Smooth muscle cell (in vitro differentiated cells): ENCODE results near the gene FHL3. TPM values are rescaled to one million over a fixed set of nuclear protein-coding genes. Genes with fewer than 3 reads are reported as not detected.

Experiments
- DNase-seq: peaks from one replicate; lab custom pipeline; 2025; ENCODE audit not compliant: unreplicated experiment; lab: John Stamatoyannopoulos, UW
- H2AFZ ChIP-seq: fragments of 200-600 bp; sonication (generic); 2 replicates; pipeline ENCODE4 v1.6.0; 2016; ENCODE audit warnings: antibody characterized with exemption, low read depth, mild to moderate bottlenecking
- H3F3A ChIP-seq: fragments of 200-600 bp; sonication (generic); 2 replicates; pipeline ENCODE4 v1.6.0; 2017; ENCODE audit warnings: antibody characterized with exemption, low read depth
- H3K27ac ChIP-seq: fragments of 200-600 bp; sonication (generic); 2 replicates; pipeline ENCODE4 v1.5.1; 2016; ENCODE audit warnings: low read depth, mild to moderate bottlenecking
- H3K27me3 ChIP-seq: fragments of 200-600 bp; sonication (generic); 2 replicates; pipeline ENCODE4 v1.6.1; 2016; ENCODE audit warnings: low read depth, mild to moderate bottlenecking
- H3K36me3 ChIP-seq: fragments of 200-600 bp; sonication (generic); 2 replicates; pipeline ENCODE4 v1.5.1; 2016; ENCODE audit warnings: low read depth
- H3K4me1 ChIP-seq: fragments of 200-600 bp; sonication (generic); 2 replicates; pipeline ENCODE4 v1.5.1; 2016; ENCODE audit warnings: low read depth
- H3K4me2 ChIP-seq: fragments of 200-600 bp; sonication (generic); 2 replicates; pipeline ENCODE4 v1.6.0; 2016; ENCODE audit warnings: mild to moderate bottlenecking
- H3K4me3 ChIP-seq: fragments of 200-600 bp; sonication (generic); 2 replicates; pipeline ENCODE4 v1.5.1; 2016; ENCODE audit warnings: mild to moderate bottlenecking
- H3K79me2 ChIP-seq: fragments of 200-600 bp; sonication (generic); 2 replicates; pipeline ENCODE4 v1.6.0; 2016; ENCODE audit warnings: low read depth, mild to moderate bottlenecking
- H3K9ac ChIP-seq: fragments of 200-600 bp; sonication (generic); 2 replicates; pipeline ENCODE4 v1.6.0; 2016; ENCODE audit warnings: low read depth
- H3K9me3 ChIP-seq: fragments of 200-600 bp; sonication (generic); replicated peaks from 2 replicates; pipeline ENCODE4 v1.5.1; 2016; ENCODE audit warnings: low read depth
- H4K20me1 ChIP-seq: fragments of 200-600 bp; sonication (generic); 2 replicates; pipeline ENCODE4 v1.6.0; 2016; ENCODE audit warnings: low read depth
- WGBS: methylation state at CpG from one replicate; pipeline ENCODE4 v1.1.7; 2016; ENCODE audit warnings: low lambda C conversion rate; 5-methylcytosine and 5-hydroxymethylcytosine counted together
- polyA plus RNA-seq: library from polyadenylated mRNA; unstranded; fragments of >200 nt; fragmentation: Nextera tagmentation; extraction: Ambion mirVana; gene quantifications from 2 replicates; pipeline ENCODE4 v1.2.1, GENCODE V29; 2016
- total RNA-seq: library from RNA; depleted of rRNA; stranded (reverse); fragments of >200 nt; gene quantifications from 2 replicates; pipeline ENCODE4 v1.2.3, GENCODE V29; 2014
- TF ChIP-seq, protein P1 (sequence below): fragments of 200-600 bp; sonication (generic); IDR thresholded peaks from 2 replicates; pipeline ENCODE4 v1.5.1; 2017; ENCODE audit warnings: borderline replicate concordance, mild to moderate bottlenecking, antibody characterized with exemption; ENCODE audit not compliant: insufficient read depth, poor library complexity, severe bottlenecking

Gene FHL3
- total and polyA plus RNA-seq, 2 experiments from 2014 or later, result 29.5 to 70.2 TPM

DNA sequence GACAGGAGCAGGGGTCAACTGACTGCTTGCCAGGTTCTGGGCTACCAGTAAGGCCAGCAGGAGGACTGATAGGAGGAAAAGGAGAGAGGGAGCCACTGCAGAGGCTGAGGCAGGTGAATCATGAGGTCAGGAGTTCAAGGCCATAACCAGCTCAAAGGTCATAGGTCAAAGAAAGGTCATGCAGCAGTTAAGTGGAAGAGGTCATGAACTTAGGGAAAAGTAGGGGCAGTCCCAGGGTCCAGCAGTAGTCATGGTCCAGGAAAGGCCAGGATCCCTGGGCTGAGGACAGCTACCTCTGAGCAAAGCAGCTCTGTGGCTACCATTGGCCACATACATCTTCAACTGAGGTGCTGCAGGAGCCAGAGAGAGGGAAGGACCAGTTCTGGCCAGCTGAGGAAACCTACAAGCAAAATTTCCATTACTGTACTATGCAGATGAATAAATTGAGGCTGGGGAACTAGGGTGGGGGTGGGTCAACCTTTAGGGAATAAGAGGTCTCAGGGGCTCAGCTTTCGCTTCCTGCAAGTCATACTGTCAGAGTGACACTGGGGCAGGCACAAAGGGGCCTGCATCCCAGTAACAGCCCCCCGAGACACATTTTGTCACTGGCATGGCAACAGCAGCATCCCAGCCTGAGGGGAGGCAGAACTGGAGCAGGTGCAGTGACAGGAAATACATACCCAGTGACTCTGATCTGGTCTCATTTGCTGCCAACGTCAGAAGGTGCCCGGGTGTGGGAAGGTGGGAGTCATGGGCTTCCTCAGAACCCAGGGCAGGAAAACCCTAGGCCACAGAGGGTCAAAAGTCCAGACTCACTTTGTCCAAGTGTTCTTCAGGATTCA, 53.3 kb downstream of the FHL3 start:
- no peak overlapping the region for H3K9ac ChIP-seq
- no peak overlapping the region for H3K4me2 ChIP-seq
- no peaks in the 10 kb centered on the region for H3K4me1 ChIP-seq
- H4K20me1 ChIP-seq, result no peaks in the 10 kb centered on the region
- H3K27ac ChIP-seq, result no peak overlapping the region
- TF ChIP-seq, protein P1, sequence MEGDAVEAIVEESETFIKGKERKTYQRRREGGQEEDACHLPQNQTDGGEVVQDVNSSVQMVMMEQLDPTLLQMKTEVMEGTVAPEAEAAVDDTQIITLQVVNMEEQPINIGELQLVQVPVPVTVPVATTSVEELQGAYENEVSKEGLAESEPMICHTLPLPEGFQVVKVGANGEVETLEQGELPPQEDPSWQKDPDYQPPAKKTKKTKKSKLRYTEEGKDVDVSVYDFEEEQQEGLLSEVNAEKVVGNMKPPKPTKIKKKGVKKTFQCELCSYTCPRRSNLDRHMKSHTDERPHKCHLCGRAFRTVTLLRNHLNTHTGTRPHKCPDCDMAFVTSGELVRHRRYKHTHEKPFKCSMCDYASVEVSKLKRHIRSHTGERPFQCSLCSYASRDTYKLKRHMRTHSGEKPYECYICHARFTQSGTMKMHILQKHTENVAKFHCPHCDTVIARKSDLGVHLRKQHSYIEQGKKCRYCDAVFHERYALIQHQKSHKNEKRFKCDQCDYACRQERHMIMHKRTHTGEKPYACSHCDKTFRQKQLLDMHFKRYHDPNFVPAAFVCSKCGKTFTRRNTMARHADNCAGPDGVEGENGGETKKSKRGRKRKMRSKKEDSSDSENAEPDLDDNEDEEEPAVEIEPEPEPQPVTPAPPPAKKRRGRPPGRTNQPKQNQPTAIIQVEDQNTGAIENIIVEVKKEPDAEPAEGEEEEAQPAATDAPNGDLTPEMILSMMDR, result no peak
- no peaks in the 10 kb centered on the region for H3K27me3 ChIP-seq
- no peak overlapping the region for H2AFZ ChIP-seq
- H3K79me2 ChIP-seq, result no peaks in the 10 kb centered on the region
- H3K36me3 ChIP-seq, result no peaks in the 10 kb centered on the region
- H3K9me3 ChIP-seq, result no peaks in the 10 kb centered on the region
- H3F3A ChIP-seq, result no peaks in the 10 kb centered on the region
- WGBS, result 84% methylated on average over 4 of the region's 4 CpGs
- DNase-seq, result no peak
- H3K4me3 ChIP-seq, result no peak overlapping the region

DNA sequence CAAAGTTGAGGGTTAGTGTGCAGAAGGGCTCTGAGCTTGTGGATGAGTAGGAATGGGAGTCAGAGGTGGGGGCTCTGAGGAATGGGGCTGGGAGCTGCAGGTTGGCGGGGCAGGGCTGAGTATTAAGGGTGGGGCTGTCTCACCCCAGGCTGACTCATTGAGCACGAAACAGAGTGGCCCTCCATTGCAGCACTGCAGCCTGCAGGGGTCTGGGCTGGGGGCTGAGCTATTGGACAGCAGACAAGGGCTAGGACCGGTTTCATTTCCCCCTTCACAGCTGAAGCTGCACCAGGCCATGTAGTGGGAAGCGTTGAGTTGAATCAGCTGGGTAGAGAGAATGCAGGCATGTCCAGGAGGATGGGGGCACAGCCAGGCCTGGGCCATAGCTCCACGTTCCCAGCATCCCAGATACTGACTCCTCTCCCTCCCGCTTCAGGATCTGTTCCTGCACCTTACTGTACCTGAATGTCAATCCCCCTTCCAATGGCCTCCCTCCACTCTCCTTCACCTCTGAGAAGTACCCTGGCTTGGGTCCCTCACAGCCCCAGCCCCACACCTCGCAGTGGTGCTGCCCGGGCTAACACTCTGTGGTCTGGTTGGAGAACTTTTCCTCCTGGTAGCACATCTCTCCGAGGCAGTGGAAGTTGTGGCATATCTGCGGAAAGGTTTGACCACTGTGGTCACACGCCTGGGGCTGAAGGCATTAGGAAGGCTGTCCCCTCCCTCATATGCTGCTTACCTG, 54.1 kb downstream of the FHL3 start:
- Histone ChIP-seq H4K20me1 (no peaks in the 10 kb centered on the region), H3K4me3 (no peak overlapping the region), H3K9ac (no peak overlapping the region), H3F3A (peaks cover 2% of the 10 kb centered on the region), H3K27me3 (no peaks in the 10 kb centered on the region), H3K9me3 (no peaks in the 10 kb centered on the region), H3K4me1 (peaks cover 3% of the 10 kb centered on the region), H3K79me2 (no peaks in the 10 kb centered on the region), H3K27ac (no peak overlapping the region), H3K36me3 (no peaks in the 10 kb centered on the region), H2AFZ (no peak overlapping the region), H3K4me2 (no peak overlapping the region)
- WGBS, result 83% methylated on average over 11 of the region's 11 CpGs
- TF ChIP-seq, protein P1, result no peak
- no peak for DNase-seq

DNA sequence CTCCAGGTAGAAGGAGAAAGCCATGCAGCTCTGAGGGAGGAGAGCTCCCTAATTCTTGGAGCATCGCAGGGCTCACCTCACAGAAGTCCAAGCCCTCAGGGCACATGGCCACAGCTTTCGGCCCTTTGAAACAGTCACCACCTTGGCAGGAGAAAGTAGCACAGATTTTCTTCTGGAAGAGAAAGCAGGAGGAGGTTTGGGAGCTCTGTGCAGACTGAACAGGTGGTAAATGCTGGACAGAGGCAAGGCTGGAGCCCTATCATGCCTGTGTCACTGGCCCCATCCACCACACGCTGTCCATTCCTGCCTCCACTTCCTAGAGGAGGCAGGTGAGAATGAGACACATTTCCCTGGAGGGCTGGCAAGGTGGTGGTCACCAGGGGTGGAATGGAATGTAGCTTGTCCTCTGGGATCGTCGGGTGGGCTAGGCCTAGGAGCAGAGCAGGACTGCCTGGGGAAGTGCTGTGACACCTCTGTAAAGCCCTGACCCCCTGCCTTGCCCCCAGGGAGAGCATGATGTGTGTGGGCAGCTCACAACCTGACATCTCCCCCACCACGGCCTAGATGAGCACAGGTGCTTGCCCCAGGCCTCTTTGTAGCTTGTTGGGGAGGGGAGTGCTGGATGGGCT, 55.7 kb downstream of the FHL3 start:
- no peaks in the 10 kb centered on the region for H4K20me1 ChIP-seq
- no peak overlapping the region for H2AFZ ChIP-seq
- peaks cover 2% of the 10 kb centered on the region for H3F3A ChIP-seq
- no peaks in the 10 kb centered on the region for H3K36me3 ChIP-seq
- H3K4me3 ChIP-seq, result no peak overlapping the region
- no peaks in the 10 kb centered on the region for H3K9me3 ChIP-seq
- TF ChIP-seq, protein P1, result no peak
- 74% methylated on average over 6 of the region's 6 CpGs for WGBS
- peaks cover 3% of the 10 kb centered on the region for H3K4me1 ChIP-seq
- DNase-seq, result no peak
- no peak overlapping the region for H3K9ac ChIP-seq
- H3K27ac ChIP-seq, result no peak overlapping the region
- H3K79me2 ChIP-seq, result no peaks in the 10 kb centered on the region
- H3K27me3 ChIP-seq, result no peaks in the 10 kb centered on the region
- no peak overlapping the region for H3K4me2 ChIP-seq
